GM11168 (cell line): Measurements from ENCODE around the gene DPM3.

Experiments used
- in situ Hi-C: fragments of 300-500 bp; cut with MboI; formaldehyde crosslinking; loops from one replicate; pipeline ENCODE4 v1.12.0; 2022; ENCODE audit warnings: low sequenced_read_pairs; ENCODE audit not compliant: unreplicated experiment

DPM3 gene

DNA sequence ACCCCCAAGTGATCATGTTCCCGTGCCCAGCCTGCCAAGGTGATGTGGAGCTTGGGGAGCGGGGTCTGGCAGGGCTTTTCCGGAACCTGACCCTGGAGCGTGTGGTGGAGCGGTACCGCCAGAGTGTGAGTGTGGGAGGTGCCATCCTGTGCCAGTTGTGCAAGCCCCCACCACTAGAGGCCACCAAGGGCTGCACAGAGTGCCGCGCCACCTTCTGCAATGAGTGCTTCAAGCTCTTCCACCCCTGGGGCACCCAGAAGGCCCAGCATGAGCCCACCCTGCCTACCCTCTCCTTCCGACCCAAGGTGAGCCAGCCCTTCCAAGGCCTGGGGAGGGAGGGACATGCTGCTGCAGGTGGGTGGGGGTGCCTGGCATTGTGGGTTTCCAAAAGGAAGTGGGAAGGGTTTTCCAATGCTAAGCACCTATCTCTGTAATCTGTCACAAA lies 35.6 kb upstream of the DPM3 start:
- in situ Hi-C loops: no loop called here

DNA sequence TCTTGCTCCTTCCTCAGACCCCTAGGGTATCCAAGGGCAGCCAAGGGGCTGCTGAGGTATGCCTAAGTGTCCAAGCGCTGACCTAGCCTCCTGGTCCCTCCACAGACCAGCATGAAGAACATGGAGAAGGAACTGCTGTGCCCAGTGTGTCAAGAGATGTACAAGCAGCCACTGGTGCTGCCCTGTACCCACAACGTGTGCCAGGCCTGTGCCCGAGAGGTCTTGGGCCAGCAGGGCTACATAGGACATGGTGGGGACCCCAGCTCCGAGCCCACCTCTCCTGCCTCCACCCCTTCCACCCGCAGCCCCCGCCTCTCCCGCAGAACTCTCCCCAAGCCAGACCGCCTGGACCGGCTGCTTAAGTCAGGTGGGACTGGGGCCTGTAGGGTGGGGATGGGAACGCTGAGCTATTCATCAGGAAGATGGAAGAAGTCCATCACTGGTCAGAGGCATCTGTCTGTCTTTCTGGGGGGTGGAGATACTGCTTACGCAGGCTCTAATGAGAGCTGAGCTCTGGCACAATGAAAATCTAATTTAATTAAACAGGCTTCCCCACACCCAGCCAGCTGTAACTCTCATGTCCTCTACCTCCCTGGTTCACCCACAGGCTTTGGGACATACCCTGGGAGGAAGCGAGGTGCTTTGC lies 35.1 kb upstream of the DPM3 start:
- in situ Hi-C loops: no loop called here

DNA sequence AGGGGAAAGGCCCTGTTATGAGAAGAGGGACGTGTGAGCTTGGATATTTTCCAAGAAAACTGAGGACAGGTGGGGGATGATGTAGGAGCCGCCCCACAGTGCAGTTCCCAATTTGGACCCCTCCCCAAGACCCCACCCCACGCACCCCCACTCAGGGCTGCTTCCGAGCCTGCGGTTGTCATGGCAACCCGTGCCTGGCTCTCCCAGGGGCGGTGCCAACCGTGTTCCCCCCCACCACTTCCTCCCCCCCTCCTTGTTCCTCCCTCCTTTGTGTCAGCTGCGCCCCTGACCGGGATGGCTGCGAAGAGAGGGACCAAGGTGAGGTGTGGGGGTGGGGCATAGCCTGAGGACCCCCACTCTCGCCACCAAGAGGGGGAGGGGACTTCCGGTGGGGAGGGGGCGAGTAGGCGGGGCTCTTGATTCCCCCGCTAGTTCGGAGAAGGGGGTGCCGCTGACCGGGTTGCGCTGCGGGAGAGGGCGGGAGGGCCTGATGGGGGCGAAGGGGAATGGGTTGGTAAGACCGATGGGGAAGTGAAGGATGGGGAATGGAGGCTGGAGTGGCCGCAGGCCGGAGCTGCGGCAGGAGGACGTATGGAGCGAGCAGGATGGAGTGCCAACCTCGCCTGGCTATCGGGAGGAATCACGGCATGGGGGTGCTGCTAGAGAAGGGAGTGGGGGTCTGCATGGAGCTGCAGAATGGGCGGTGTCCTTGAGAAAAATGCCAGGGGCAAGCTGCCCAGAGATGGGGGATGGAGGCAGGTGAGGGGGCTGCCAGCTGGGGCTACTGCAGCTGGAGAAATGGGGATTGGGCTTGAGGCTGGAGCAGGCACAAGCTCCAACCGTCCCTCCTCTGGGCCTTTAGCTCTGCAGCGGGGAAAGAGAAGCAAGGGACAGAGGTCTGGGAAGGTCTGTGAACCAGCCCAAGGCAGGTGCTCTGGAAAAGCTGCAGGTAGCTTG lies 34.3 kb upstream of the DPM3 start:
- in situ Hi-C loops: no loop called here

DNA sequence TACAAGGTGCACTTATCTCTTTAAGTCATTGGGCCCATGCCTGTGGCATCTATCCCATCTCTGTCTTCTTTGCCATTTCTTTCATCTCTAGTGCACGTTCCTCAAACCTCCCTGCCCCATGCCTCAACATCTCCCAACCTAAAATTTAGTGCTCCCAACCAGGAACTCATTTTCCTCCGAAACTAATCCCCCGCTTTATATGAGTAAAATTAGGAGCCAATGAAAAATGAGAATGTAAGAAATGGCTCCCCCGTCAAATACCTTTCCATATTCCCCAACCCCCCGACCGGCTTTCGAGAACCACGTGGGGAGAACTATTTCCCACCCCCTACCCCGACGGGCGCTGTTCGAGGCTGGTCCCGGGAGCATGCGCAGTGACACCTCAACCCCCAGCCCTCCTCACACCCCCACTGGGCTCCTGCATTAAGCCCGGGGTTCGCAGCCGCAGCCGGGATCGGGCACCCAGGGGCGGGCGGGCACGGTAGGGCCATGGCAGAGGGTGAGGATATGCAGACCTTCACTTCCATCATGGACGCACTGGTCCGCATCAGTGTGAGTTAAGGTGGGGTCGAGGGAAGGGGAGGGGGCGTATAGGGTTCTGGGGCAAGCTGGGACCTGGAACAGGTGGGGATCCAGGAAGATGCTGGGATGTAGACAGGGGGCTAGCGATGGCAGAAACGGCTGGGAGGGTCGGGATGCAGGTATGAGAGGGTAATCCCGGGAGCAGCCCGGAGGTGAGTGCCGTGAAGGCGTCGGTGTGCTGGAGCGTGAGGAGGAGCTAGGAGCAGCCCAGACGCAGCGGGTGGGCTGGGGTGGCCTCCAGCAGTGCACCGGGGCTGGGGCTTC lies 33.4 kb upstream of the DPM3 start, which contains the start of gene TRIM46:
Gene TRIM46, plus strand, starts transcription at position 372 of the 846 bp plus-strand sequence. Its CDS starts 118 bp downstream, at position 490.
- in situ Hi-C loops: no loop called here

DNA sequence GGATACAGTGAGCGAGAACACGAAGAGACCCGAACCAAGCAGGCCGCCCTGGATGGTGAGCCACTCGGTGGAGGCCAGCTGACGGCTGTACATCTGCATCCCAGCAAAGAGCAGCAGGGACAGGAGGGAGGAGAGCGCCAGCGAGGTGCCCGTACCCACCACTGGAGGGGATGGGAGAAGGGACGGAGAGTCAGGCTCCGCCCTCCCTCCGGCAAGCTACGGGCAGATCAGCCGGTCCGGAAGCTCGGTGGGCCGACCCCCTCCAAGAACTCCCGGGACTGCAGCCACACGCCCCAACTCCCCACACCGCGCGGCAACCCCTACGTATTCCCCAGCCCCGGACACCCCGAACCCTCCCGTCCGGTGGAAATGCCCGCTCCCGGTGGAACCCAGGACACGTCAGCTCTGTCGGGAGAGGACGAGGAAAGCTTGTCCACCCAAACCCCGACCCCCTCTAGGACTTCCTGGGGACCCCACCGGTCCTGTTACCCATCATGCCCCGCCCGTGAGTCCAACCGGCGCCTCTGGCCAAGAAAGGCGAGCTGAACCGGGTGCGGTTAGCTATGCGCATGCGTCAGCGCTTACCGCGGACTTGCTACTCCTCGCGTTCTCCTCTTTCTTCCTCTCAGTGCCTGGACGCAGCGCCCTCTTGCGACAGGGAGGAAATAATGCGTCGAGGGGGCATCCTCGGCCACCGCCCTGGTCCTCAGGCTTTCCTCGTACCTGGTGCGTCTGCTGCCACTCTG lies 32.6 kb upstream of the DPM3 start, which contains the start of gene KRTCAP2:
Gene KRTCAP2, minus strand, starts transcription at position 573 of the 746 bp plus-strand sequence. Its CDS starts 80 bp downstream, at position 493.
- in situ Hi-C loops: no loop called here

DNA sequence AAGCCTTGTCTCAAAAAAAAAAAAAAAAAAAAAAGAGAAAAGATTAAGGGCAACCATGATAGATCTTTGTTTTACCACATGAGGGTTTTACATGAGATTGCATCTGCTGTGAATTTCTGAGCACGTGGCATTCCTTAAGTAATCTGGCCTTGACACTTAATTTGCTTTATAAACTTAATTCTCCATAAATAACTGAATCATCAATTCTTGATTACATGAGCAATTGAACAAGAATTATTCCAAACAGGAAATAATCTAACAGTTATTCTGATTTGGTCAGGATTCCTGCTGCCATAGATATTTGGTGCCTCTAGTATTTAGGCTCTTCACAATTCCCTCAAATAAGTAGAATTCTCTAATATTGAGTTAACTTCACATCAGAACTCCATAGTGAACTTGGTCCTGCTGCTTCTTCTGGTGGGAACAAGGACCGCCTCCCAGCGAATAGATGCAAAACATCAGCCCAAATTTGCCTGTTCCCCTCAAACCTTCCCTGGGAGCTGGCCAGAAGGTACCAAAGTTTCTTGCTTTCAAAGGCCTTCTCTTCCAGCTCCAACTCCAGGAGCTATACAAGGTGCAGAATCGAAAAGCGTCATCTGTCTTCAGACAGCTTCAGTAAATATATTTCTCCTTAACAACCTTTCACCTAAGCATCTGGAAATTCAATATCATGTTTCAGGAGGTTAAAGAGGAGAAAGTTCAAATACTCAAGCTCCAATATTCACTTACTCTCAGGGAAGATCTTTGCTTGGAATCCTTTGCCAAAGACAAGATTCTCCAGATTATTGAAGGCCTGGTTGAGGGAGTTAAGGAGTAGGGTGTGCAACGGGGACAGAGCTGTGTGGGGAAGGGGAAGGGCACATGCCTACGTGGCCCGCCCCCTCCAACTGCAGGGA lies 31.8 kb upstream of the DPM3 start:
- in situ Hi-C loops: no loop called here

GRCh38 chr1:155170806-155171205 lies 30.5 kb upstream of the DPM3 start:
- in situ Hi-C loops: no loop called here

- in situ Hi-C loops: no loop called here
These were observed 29.9 kb upstream of the DPM3 start for GRCh38 chr1:155170101-155170785.

- in situ Hi-C loops: loop anchor here (5.0 kb wide), 1 partner anchor 77 kb away; no protein-coding TSS in a partner anchor
These were observed 29.2 kb upstream of the DPM3 start for GRCh38 chr1:155169541-155169940.

DNA sequence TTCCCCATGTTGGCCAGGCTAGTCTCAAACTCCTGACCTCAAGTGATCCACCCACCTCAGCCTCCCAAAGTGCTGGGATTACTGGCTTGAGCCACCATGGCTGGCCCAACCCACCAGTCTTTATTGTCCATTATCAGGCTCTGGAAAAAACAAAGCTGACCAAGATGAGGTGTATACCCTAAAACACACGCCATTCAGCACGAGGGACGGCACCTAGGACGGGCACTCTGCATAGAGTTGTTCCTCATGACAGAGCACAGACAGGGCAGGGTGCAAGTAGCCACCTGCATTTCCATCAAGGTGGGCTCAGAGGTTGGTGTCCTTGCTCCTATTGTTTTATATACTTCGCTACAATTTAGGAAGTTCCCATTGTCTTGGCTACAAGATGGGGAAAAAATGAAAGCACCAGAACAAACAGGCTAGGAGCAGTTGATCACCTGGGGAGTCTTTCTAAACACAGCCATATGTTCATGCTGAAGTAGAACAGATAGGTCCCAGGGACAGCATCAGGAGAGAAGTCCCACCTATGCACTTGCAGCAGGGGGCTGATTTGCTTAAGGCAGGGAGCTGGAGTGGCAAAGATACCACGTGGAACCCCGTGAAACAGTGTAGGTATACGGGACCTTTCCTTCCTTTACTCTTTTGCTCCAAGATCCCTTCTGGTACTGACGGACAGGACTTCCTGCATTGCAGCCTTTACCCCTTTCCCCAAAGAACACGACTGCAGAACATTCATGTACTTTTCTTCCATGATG lies 28.3 kb upstream of the DPM3 start:
- in situ Hi-C loops: loop anchor here (5.0 kb wide), 1 partner anchor 76 kb away; no protein-coding TSS in a partner anchor

DNA sequence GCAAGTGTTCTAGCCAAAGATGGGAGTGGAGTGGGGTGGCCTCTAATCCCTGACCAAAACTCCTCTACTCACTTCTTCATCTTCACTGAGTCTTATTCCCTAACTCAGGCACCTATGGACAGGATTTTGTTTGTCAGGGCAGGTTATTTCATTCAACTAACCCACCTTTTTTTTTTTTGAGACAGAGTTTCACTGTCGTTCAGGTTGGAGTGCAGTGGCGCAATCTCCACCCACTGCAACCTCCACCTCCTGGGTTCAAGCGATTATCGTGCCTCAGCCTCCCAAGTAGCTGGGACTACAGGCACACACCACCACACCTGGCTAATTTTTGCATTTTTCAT lies 27.7 kb upstream of the DPM3 start:
- in situ Hi-C loops: loop anchor here (5.0 kb wide), 1 partner anchor 76 kb away; no protein-coding TSS in a partner anchor

- in situ Hi-C loops: loop anchor here (5.0 kb wide), 1 partner anchor 75 kb away; no protein-coding TSS in a partner anchor
These were observed 27.1 kb upstream of the DPM3 start for GRCh38 chr1:155167166-155168104.

DNA sequence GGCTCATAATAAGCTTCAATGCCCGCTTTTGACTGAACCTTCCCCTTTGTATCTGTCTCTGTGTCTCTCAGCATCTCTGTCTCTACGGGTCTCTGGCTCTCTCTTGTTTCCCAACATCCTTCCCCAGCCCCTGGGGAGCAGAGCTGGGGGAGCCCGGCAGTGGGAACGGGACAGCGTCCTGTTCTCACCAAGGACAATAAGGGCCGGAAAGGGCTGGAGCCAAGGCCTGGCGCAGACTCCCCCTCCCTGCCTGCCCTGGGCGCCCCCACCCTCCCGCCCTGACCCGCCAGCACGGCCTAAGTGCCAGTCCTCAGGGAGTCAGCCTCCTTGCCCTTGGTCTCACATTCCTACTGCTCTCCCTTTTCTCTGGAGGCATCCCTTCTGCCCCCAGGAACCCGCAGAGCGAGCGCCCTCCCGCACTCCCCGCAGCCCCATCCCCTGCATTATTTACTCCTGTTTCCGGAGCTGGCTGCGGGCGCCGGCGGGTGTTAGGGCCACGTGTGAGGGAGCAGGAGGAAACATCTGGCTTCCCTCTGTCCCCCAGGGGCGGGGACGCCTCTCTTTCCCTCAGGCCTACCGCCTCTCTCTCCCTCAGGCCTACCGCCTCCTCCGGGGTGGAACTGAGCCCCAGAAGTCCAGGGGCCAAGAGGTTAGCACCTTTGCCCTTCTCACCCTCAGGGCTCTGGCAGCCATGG lies 26.3 kb upstream of the DPM3 start:
- in situ Hi-C loops: loop anchor here (5.0 kb wide), 1 partner anchor 74 kb away; no protein-coding TSS in a partner anchor

DNA sequence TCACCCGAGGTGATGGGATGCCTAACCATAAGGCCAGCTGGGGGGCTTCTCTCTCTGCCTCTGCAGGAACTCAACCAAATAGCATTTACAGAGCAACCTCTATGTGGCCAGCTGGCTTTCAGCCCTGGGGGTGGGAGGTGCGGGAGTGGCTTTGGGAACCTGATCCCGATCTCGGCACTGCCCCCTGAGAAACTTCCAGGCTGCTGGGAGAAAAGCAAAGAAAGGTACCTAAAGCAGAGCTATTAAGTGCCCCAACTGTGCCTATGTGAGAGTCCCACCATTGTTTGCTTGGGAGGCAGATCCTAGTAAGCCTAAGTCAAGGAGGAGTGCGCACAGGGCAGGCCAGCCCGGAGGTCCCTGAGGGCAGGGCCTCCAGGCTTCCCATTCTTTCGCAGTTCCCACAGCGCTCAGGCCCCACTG lies 25.7 kb upstream of the DPM3 start:
- in situ Hi-C loops: loop anchor here (5.0 kb wide), 1 partner anchor 74 kb away; no protein-coding TSS in a partner anchor

- in situ Hi-C loops: loop anchor here (5.0 kb wide), 1 partner anchor 72 kb away; no protein-coding TSS in a partner anchor
These were observed 24.3 kb upstream of the DPM3 start for GRCh38 chr1:155164625-155165024.
